H1 (cell line): ENCODE results near the gene ENAH. TPM values are rescaled to one million over a fixed set of nuclear protein-coding genes. Genes with fewer than 3 reads are reported as not detected.

ENCODE experiments used
- CTCF ChIA-PET: fragments of 300-600 bp; sonication (Branson Sonifier 250); formaldehyde crosslinking; loops from one replicate; lab custom pipeline; 2021; ENCODE audit not compliant: partially characterized antibody; lab: Charles Lee
- POLR2A ChIA-PET: fragments of 300-600 bp; sonication (Branson Sonifier 250); formaldehyde crosslinking; loops from one replicate; lab custom pipeline; 2021; ENCODE audit warnings: inconsistent platforms; ENCODE audit not compliant: partially characterized antibody; lab: Charles Lee
- DNase-seq, 2 experiments: peaks; one replicate each; pipeline versions ENCODE4 v3.0.0 to v3.0.0-alpha.2; 2010 to 2022; ENCODE audit warnings: low spot score in 2 of 2, low read depth in 1 of 2, mixed read lengths in 1 of 2
- FAIRE-seq: peaks from 2 replicates; lab custom pipeline; 2011; peaks lifted over from hg19 to GRCh38; lab: Jason Lieb, UNC
- H2AFZ ChIP-seq: 2 replicates; pipeline ENCODE4 v1.8.1; 2012; ENCODE audit warnings: low read length, inconsistent platforms
- H2AK5ac ChIP-seq: 2 replicates; pipeline ENCODE4 v1.6.1; 2013; ENCODE audit warnings: low read depth, low read length
- H2BK120ac ChIP-seq: replicated peaks from 2 replicates; pipeline ENCODE3; 2013; ENCODE audit warnings: low read depth, low read length, inconsistent platforms
- H2BK12ac ChIP-seq: 2 replicates; pipeline ENCODE4 v1.6.1; 2013; ENCODE audit warnings: low read depth, low read length
- H2BK15ac ChIP-seq: 2 replicates; pipeline ENCODE4 v1.6.1; 2013; ENCODE audit warnings: low read length
- H2BK20ac ChIP-seq: 2 replicates; pipeline ENCODE4 v1.6.1; 2013; ENCODE audit warnings: low read length
- H2BK5ac ChIP-seq: 2 replicates; pipeline ENCODE4 v1.6.1; 2013; ENCODE audit warnings: low read depth, low read length
- H3K14ac ChIP-seq: 2 replicates; pipeline ENCODE4 v1.6.1; 2013; ENCODE audit warnings: inconsistent platforms; ENCODE audit not compliant: insufficient read length
- H3K18ac ChIP-seq: 2 replicates; pipeline ENCODE4 v1.6.1; 2013; ENCODE audit warnings: low read length; ENCODE audit errors: extremely low read depth
- H3K23ac ChIP-seq: 2 replicates; pipeline ENCODE4 v1.6.1; 2013; ENCODE audit warnings: inconsistent platforms; ENCODE audit not compliant: insufficient read length
- H3K23me2 ChIP-seq: 2 replicates; pipeline ENCODE4 v1.6.1; 2013; ENCODE audit warnings: low read depth, low read length
- H3K27ac ChIP-seq: 2 replicates; pipeline ENCODE4 v1.6.1; 2011; ENCODE audit warnings: low read depth, low read length, inconsistent platforms
- H3K27me3 ChIP-seq, 4 experiments: replicated peaks in 1 of 4; 1 replicate in 1 of 4; 2 replicates in 3 of 4; pipeline versions ENCODE4 v1.6.1 to v1.8.1; 2011 to 2013; ENCODE audit warnings: low read length in 3 of 4, mild to moderate bottlenecking in 3 of 4, inconsistent platforms in 2 of 4, mixed read lengths in 2 of 4, moderate library complexity in 1 of 4; ENCODE audit not compliant: control insufficient read depth in 3 of 4, insufficient read depth in 3 of 4; ENCODE audit errors: extremely low read depth in 1 of 4
- H3K36me3 ChIP-seq, 4 experiments: 2 replicates each; pipeline versions ENCODE4 v1.6.1 to v1.8.1; 2011 to 2013; ENCODE audit warnings: mild to moderate bottlenecking in 4 of 4, low read length in 3 of 4, moderate library complexity in 2 of 4, control low read depth in 1 of 4, inconsistent platforms in 1 of 4; ENCODE audit not compliant: insufficient read depth in 4 of 4, control insufficient read depth in 2 of 4
- H3K4ac ChIP-seq: replicated peaks from 2 replicates; pipeline ENCODE3; 2013; ENCODE audit warnings: low read length, low read depth, mixed read lengths, inconsistent platforms; ENCODE audit not compliant: insufficient read length
- H3K4me1 ChIP-seq, 4 experiments: replicated peaks in 1 of 4; 1 replicate in 1 of 4; 2 replicates in 3 of 4; pipeline versions ENCODE4 v1.6.1 to v1.8.1; 2011 to 2013; ENCODE audit warnings: low read length in 3 of 4, inconsistent platforms in 2 of 4, mixed read lengths in 1 of 4; ENCODE audit not compliant: insufficient read depth in 4 of 4, control insufficient read depth in 3 of 4
- H3K4me2 ChIP-seq, 2 experiments: 2 replicates each; pipeline versions ENCODE4 v1.6.1 to v1.8.1; 2011 to 2013; ENCODE audit warnings: low read depth in 2 of 2, low read length in 2 of 2, control low read depth in 1 of 2, inconsistent platforms in 1 of 2, mild to moderate bottlenecking in 1 of 2; ENCODE audit not compliant: insufficient read depth in 1 of 2
- H3K4me3 ChIP-seq, 4 experiments: fragments of 200-600, 300-600 bp in 1 of 4; sonication (generic), shearing (Covaris generic), sonication (Bioruptor Twin) in 1 of 4; 2 replicates each; pipeline versions ENCODE4 v1.5.1 to v1.8.1; 2011 to 2016; ENCODE audit warnings: low read length in 4 of 4, low read depth in 3 of 4, control low read depth in 2 of 4, inconsistent platforms in 2 of 4, mild to moderate bottlenecking in 2 of 4, mixed read lengths in 1 of 4, moderate library complexity in 1 of 4; ENCODE audit not compliant: insufficient read depth in 2 of 4; ENCODE audit errors: extremely low read depth in 1 of 4
- H3K56ac ChIP-seq: replicated peaks from 2 replicates; pipeline ENCODE3; 2013; ENCODE audit warnings: low read depth, mild to moderate bottlenecking, mixed read lengths, low read length, inconsistent platforms; ENCODE audit not compliant: insufficient read length
- H3K79me1 ChIP-seq: 2 replicates; pipeline ENCODE4 v1.6.1; 2013; ENCODE audit warnings: low read depth, low read length, control low read depth
- H3K79me2 ChIP-seq, 2 experiments: 2 replicates each; pipeline versions ENCODE4 v1.6.1 to v1.8.1; 2012 to 2013; ENCODE audit warnings: low read length in 2 of 2, mild to moderate bottlenecking in 2 of 2, inconsistent platforms in 1 of 2; ENCODE audit not compliant: insufficient read depth in 2 of 2, control insufficient read depth in 1 of 2
- H3K9ac ChIP-seq, 4 experiments: replicated peaks in 1 of 4; 1 replicate in 1 of 4; 2 replicates in 3 of 4; pipeline versions ENCODE4 v1.6.1 to v1.8.1; 2011 to 2013; ENCODE audit warnings: low read depth in 3 of 4, low read length in 3 of 4, control low read depth in 2 of 4, mild to moderate bottlenecking in 2 of 4, moderate library complexity in 2 of 4, inconsistent platforms in 1 of 4; ENCODE audit errors: extremely low read depth in 1 of 4
- H3K9me3 ChIP-seq, 2 experiments: 2 replicates each; pipeline versions ENCODE4 v1.6.1 to v1.8.1; 2012 to 2013; ENCODE audit warnings: mild to moderate bottlenecking in 2 of 2, moderate library complexity in 2 of 2, control low read depth in 1 of 2, inconsistent platforms in 1 of 2, low read depth in 1 of 2, low read length in 1 of 2, mixed read lengths in 1 of 2; ENCODE audit not compliant: insufficient read depth in 2 of 2
- H4K20me1 ChIP-seq, 2 experiments: replicated peaks in 1 of 2; 2 replicates each; pipeline versions ENCODE3 to v1.8.1; 2011 to 2013; ENCODE audit warnings: inconsistent platforms in 2 of 2, low read length in 2 of 2, mild to moderate bottlenecking in 1 of 2; ENCODE audit not compliant: insufficient read depth in 2 of 2, control insufficient read depth in 1 of 2
- H4K5ac ChIP-seq: 2 replicates; pipeline ENCODE4 v1.6.1; 2013; ENCODE audit warnings: low read length, low read depth, mixed read lengths, inconsistent platforms; ENCODE audit not compliant: insufficient read length
- H4K8ac ChIP-seq: 2 replicates; pipeline ENCODE4 v1.8.0; 2013; ENCODE audit warnings: mild to moderate bottlenecking, moderate library complexity, low read length, inconsistent platforms; ENCODE audit not compliant: insufficient read depth; ENCODE audit errors: extremely low read depth
- H4K91ac ChIP-seq: replicated peaks from 2 replicates; pipeline ENCODE3; 2013; ENCODE audit warnings: low read length, mixed read lengths, inconsistent platforms; ENCODE audit not compliant: insufficient read length
- CHD1 ChIP-seq: IDR thresholded peaks from 2 replicates; pipeline ENCODE4 v1.6.1; 2012; ENCODE audit warnings: low read depth, low read length, improper control_type of control experiment
- HDAC6 ChIP-seq: IDR thresholded peaks from one replicate; pipeline ENCODE4 v1.7.1; 2012; ENCODE audit warnings: low read depth, mild to moderate bottlenecking, inconsistent platforms, low read length, moderate library complexity
- JUND ChIP-seq: IDR thresholded peaks from 2 replicates; pipeline ENCODE4 v1.6.1; 2011; ENCODE audit warnings: mild to moderate bottlenecking, improper control_type of control experiment, low read length
- KDM5A ChIP-seq: fragments of 200-600 bp; IDR thresholded peaks from 2 replicates; pipeline ENCODE4 v1.7.1; 2012; ENCODE audit warnings: mild to moderate bottlenecking, low read length, inconsistent platforms, mixed read lengths
- POLR2A ChIP-seq, 2 experiments: IDR thresholded peaks; 1 replicate in 1 of 2; 2 replicates in 1 of 2; pipeline ENCODE4 v1.6.1; 2011; ENCODE audit warnings: low read depth in 2 of 2, low read length in 2 of 2, mild to moderate bottlenecking in 2 of 2; ENCODE audit errors: control extremely low read depth in 1 of 2
- SIN3A ChIP-seq, 2 experiments: IDR thresholded peaks in 1 of 2; conservative IDR thresholded peaks in 1 of 2; 2 replicates each; pipeline ENCODE4 v1.6.1; 2011 to 2012; ENCODE audit warnings: low read length in 2 of 2, improper control_type of control experiment in 1 of 2, low read depth in 1 of 2, mild to moderate bottlenecking in 1 of 2
- SIRT6 ChIP-seq: IDR thresholded peaks from one replicate; pipeline ENCODE4 v1.7.1; 2012; ENCODE audit warnings: low read length, inconsistent platforms
- SRF ChIP-seq: IDR thresholded peaks from 2 replicates; pipeline ENCODE4 v1.6.1; 2011; ENCODE audit warnings: mild to moderate bottlenecking, low read depth, low read length, moderate library complexity
- TCF12 ChIP-seq: IDR thresholded peaks from 2 replicates; pipeline ENCODE4 v1.6.1; 2011; ENCODE audit warnings: low read depth, mild to moderate bottlenecking, low read length
- WGBS, 2 experiments: shearing (Covaris generic) in 1 of 2; methylation state at CpG; one replicate each; pipeline versions ENCODE4 v1.1.6 to v1.1.7; 2013 to 2015; ENCODE audit warnings: low lambda C conversion rate in 2 of 2, mixed read lengths in 2 of 2, inconsistent platforms in 1 of 2, low coverage in 1 of 2, missing lambda C conversion rate in 1 of 2; ENCODE audit not compliant: insufficient replicate concordance in 2 of 2, insufficient coverage in 1 of 2, insufficient read length in 1 of 2; ENCODE audit errors: extremely low coverage in 1 of 2, missing lambda C conversion rate in 1 of 2; 5-methylcytosine and 5-hydroxymethylcytosine counted together
- polyA plus RNA-seq, 7 experiments: library from polyadenylated mRNA; depleted of rRNA in 3 of 7; stranded (reverse) in 5 of 7; unstranded in 2 of 7; fragments of >200 nt in 5 of 7; fragments of 200-250 nt in 2 of 7; gene quantifications; 1 replicate in 5 of 7; 2 replicates in 1 of 7; 4 replicates in 1 of 7; pipeline versions ENCODE4 v1.2.1 to v1.2.3, GENCODE V29; 2011 to 2013; ENCODE audit warnings: missing spikeins in 2 of 7, mixed read lengths in 2 of 7
- total RNA-seq: library from RNA; stranded (reverse); fragmentation: NEBNext Ultra II Directional; extraction: Animal tissue kit (Norgen Biotek cat#: 25700); gene quantifications from 2 replicates; pipeline ENCODE4 v1.2.1, GENCODE V29; 2021

ENAH gene
- total and polyA plus RNA-seq, 2 of the 8 experiments (the other 6 are each of a cell fraction or from before 2014, with no cell fraction given): 39.1 to 335 TPM

- Histone ChIP-seq H4K8ac (no peak overlapping the region), H3K56ac (no peak overlapping the region), H4K5ac (no peak overlapping the region), H3K27ac (no peak overlapping the region), H2BK12ac (no peak overlapping the region), H3K79me2 (peaks cover 76 to 99% of the 10 kb centered on the region in 2 experiments), H3K23ac (no peak overlapping the region), H3K14ac (no peak overlapping the region), H3K36me3 (peaks cover 0 to 15% (median 2%) of the 10 kb centered on the region in 4 experiments; a peak in 3 of 8 replicates), H2BK120ac (no peak overlapping the region), H3K23me2 (no peaks in the 10 kb centered on the region), H2BK20ac (no peak overlapping the region), H3K4me3 (no peak overlapping the region), H3K9me3 (no peaks in the 10 kb centered on the region), H2BK5ac (no peak overlapping the region), H2BK15ac (no peak overlapping the region), H2AFZ (no peak overlapping the region), H3K4me2 (no peak overlapping the region), H2AK5ac (no peak overlapping the region), H3K27me3 (no peaks in the 10 kb centered on the region), H4K20me1 (peaks cover 10 to 15% of the 10 kb centered on the region in 2 experiments), H3K4ac (no peak overlapping the region), H3K9ac (no peak overlapping the region), H3K79me1 (no peaks in the 10 kb centered on the region), H3K4me1 (peaks cover 0 to 3% (median 0%) of the 10 kb centered on the region in 4 experiments; a peak in 3 of 7 replicates), H3K18ac (no peak overlapping the region), H4K91ac (no peak overlapping the region)
- DNase-seq: no peak
- WGBS, 2 experiments: 85% methylated on average over 1 of the region's 1 CpG; no CpG with 5 or more reads in 1 of the 2 experiments
- ChIA-PET CTCF (interaction anchor here (0.9 to 1.3 kb wide), 2 partner anchors 8 to 11 kb away, joined by 4 read pairs; no protein-coding TSS in a partner anchor), POLR2A (interaction anchor here (0.8 to 3.2 kb wide), 5 partner anchors 8 to 54 kb away, joined by 3 to 22 read pairs (median 6); partner anchors contain the start of gene ENAH)
- FAIRE-seq: no peak
- TF ChIP-seq HDAC6 (no peak), KDM5A (no peak), POLR2A (IDR thresholded peaks at IDR 0.05; ENCODE audit: control extremely low read depth in 1 of 2, low read depth in 2 of 2, low read length in 2 of 2) (no peak), SIN3A (conservative IDR thresholded peaks at IDR 0.05 in 1 of 2, IDR thresholded peaks at IDR 0.05 in 1 of 2; ENCODE audit: low read depth in 1 of 2, low read length in 2 of 2) (no peak), CHD1 (no peak), SRF (no peak), SIRT6 (no peak), TCF12 (no peak), JUND (no peak)
These were observed 8.3 kb downstream of the ENAH start for GRCh38 chr1:225644666-225645065.
